Nephron progenitor cell (in vitro differentiated cells): ENCODE results near the gene DUSP11.
A peak's percentile ranks its signal among the peaks of the same experiment; 100 is the strongest.

ENCODE experiments used
- DNase-seq: peaks from one replicate; pipeline ENCODE4 v3.0.0; 2021
- H3K27ac Mint-ChIP-seq: 2 replicates; pipeline ENCODE4 v1.8.0; 2021; ENCODE audit warnings: mild to moderate bottlenecking, moderate library complexity, mixed read lengths
- H3K27me3 Mint-ChIP-seq: 2 replicates; pipeline ENCODE4 v1.8.0; 2021; ENCODE audit warnings: mild to moderate bottlenecking, low read depth, mixed read lengths; ENCODE audit not compliant: poor library complexity
- H3K36me3 Mint-ChIP-seq: 2 replicates; pipeline ENCODE4 v1.8.0; 2021; ENCODE audit warnings: low read depth, mixed read lengths
- H3K4me1 Mint-ChIP-seq: 2 replicates; pipeline ENCODE4 v1.8.0; 2021; ENCODE audit warnings: mixed read lengths
- H3K4me3 Mint-ChIP-seq: 2 replicates; pipeline ENCODE4 v1.8.0; 2021; ENCODE audit warnings: mild to moderate bottlenecking, moderate library complexity, mixed read lengths
- H3K9me3 Mint-ChIP-seq: 2 replicates; pipeline ENCODE4 v1.8.0; 2021; ENCODE audit warnings: mild to moderate bottlenecking, moderate library complexity, mixed read lengths
- CTCF ChIP-seq: fragments of 200-600 bp; sonication (generic); IDR thresholded peaks from 2 replicates; pipeline ENCODE4 v1.5.0; 2021; ENCODE audit warnings: antibody characterized with exemption

Gene DUSP11

GRCh38 chr2:73779467-73780236, at the start of gene DUSP11:
Gene DUSP11, minus strand, starts transcription at chr2:73780103. Its CDS starts 129 bp downstream, at chr2:73779974.
- DNase-seq = peak; percentile 97
- Mint-ChIP-seq H3K27me3 (no peaks in the 10 kb centered on the region), H3K4me1 (peaks cover 10% of the 10 kb centered on the region), H3K27ac (peak within 1 kb of the TSS; percentile 88), H3K9me3 (no peaks in the 10 kb centered on the region), H3K4me3 (peak within 1 kb of the TSS; percentile 99), H3K36me3 (peaks cover 26% of the 10 kb centered on the region)
- peak; percentile 90 for TF ChIP-seq CTCF

GRCh38 chr2:73828818-73829570, 49.1 kb upstream of the DUSP11 start, which contains the start of gene STAMBP:
Gene STAMBP, plus strand, starts transcription at chr2:73828961. Its CDS starts 1,896 bp downstream, at chr2:73830857.
- DNase-seq = peak; percentile 97
- peak within 1 kb of the TSS; percentile 98 for H3K27ac Mint-ChIP-seq
- peak within 1 kb of the TSS; percentile 89 for H3K4me3 Mint-ChIP-seq
- peaks cover 6% of the 10 kb centered on the region for H3K9me3 Mint-ChIP-seq
- H3K27me3 Mint-ChIP-seq = peaks cover 34% of the 10 kb centered on the region
- H3K36me3 Mint-ChIP-seq = peaks cover 25% of the 10 kb centered on the region
- TF ChIP-seq CTCF = no peak
- H3K4me1 Mint-ChIP-seq = peaks cover 35% of the 10 kb centered on the region

- peaks cover 34% of the 10 kb centered on the region for H3K27me3 Mint-ChIP-seq
Observed at GRCh38 chr2:73828389-73828817, 48.5 kb upstream of the DUSP11 start.

GRCh38 chr2:73827660-73828388, 47.9 kb upstream of the DUSP11 start:
- no peak overlapping the region for H3K27ac Mint-ChIP-seq
- peaks cover 15% of the 10 kb centered on the region for H3K36me3 Mint-ChIP-seq
- H3K4me3 Mint-ChIP-seq = peak overlapping the region; percentile 59
- peaks cover 37% of the 10 kb centered on the region for H3K27me3 Mint-ChIP-seq
- no peak for DNase-seq
- peaks cover 34% of the 10 kb centered on the region for H3K4me1 Mint-ChIP-seq
- no peak for TF ChIP-seq CTCF
- H3K9me3 Mint-ChIP-seq = peaks cover 6% of the 10 kb centered on the region

More at GRCh38 chr2:73828389-73828817, 48.5 kb upstream of the DUSP11 start:
- no peak for DNase-seq
- no peak for TF ChIP-seq CTCF
- Mint-ChIP-seq H3K9me3 (peaks cover 6% of the 10 kb centered on the region), H3K4me3 (peak overlapping the region; percentile 89), H3K36me3 (peaks cover 21% of the 10 kb centered on the region), H3K4me1 (peaks cover 35% of the 10 kb centered on the region), H3K27ac (peak overlapping the region; percentile 98)

- Mint-ChIP-seq H3K9me3 (peaks cover 6% of the 10 kb centered on the region), H3K36me3 (peaks cover 8% of the 10 kb centered on the region), H3K27me3 (peaks cover 40% of the 10 kb centered on the region), H3K4me3 (no peak overlapping the region), H3K4me1 (peaks cover 29% of the 10 kb centered on the region), H3K27ac (no peak overlapping the region)
- no peak for TF ChIP-seq CTCF
- no peak for DNase-seq
Observed at GRCh38 chr2:73827018-73827417, 47.1 kb upstream of the DUSP11 start.
